IPS-NIHi11 (cell line): ENCODE data around the gene C1QTNF6.

Experiments used
- DNase-seq: peaks from one replicate; pipeline ENCODE4 v3.0.0; 2012; ENCODE audit warnings: mixed read lengths, low spot score

Gene C1QTNF6

GRCh38 chr22:37162221-37163095 lies 25.6 kb downstream of the C1QTNF6 start:
- no peak for DNase-seq

- no peak for DNase-seq
Observed at GRCh38 chr22:37161443-37161842, 26.6 kb downstream of the C1QTNF6 start.

GRCh38 chr22:37160027-37160426 lies 28.0 kb downstream of the C1QTNF6 start:
- DNase-seq: no peak

GRCh38 chr22:37158963-37159290 lies 29.1 kb downstream of the C1QTNF6 start:
- DNase-seq: no peak

GRCh38 chr22:37157516-37158285 lies 30.3 kb downstream of the C1QTNF6 start:
- no peak for DNase-seq

GRCh38 chr22:37156686-37157435 lies 31.2 kb downstream of the C1QTNF6 start:
- DNase-seq: no peak

- no peak for DNase-seq
Observed at GRCh38 chr22:37155971-37156370, 32.1 kb downstream of the C1QTNF6 start.

GRCh38 chr22:37154925-37155712 lies 32.9 kb downstream of the C1QTNF6 start:
- no peak for DNase-seq

GRCh38 chr22:37153901-37154300 lies 34.1 kb downstream of the C1QTNF6 start:
- no peak for DNase-seq

GRCh38 chr22:37151401-37151800 lies 36.6 kb downstream of the C1QTNF6 start:
- DNase-seq: no peak

GRCh38 chr22:37150701-37151100 lies 37.3 kb downstream of the C1QTNF6 start:
- DNase-seq: no peak

GRCh38 chr22:37148742-37149665 lies 39.0 kb downstream of the C1QTNF6 start:
- DNase-seq: no peak

GRCh38 chr22:37148031-37148651 lies 39.9 kb downstream of the C1QTNF6 start:
- DNase-seq: no peak

GRCh38 chr22:37147186-37147990 lies 40.7 kb downstream of the C1QTNF6 start:
- DNase-seq: no peak

- DNase-seq: no peak
Observed at GRCh38 chr22:37146507-37147180, 41.4 kb downstream of the C1QTNF6 start.

- no peak for DNase-seq
Observed at GRCh38 chr22:37146051-37146385, 42.0 kb downstream of the C1QTNF6 start.

- no peak for DNase-seq
Observed at GRCh38 chr22:37145180-37146050, 42.6 kb downstream of the C1QTNF6 start.

GRCh38 chr22:37144180-37144554 lies 43.9 kb downstream of the C1QTNF6 start:
- DNase-seq: no peak
